Brain pericyte (primary cell): ENCODE data around the gene HOXC6.
"Not testable (repeated sequence)": the region's sequence is repeated elsewhere in the genome, so short reads cannot be mapped to it uniquely, and the experiment has no call there.

ENCODE experiments used
- DNase-seq: peaks from one replicate; pipeline ENCODE4 v3.0.0-alpha.2; 2012; ENCODE audit warnings: low read depth, low spot score

HOXC6 gene

DNA sequence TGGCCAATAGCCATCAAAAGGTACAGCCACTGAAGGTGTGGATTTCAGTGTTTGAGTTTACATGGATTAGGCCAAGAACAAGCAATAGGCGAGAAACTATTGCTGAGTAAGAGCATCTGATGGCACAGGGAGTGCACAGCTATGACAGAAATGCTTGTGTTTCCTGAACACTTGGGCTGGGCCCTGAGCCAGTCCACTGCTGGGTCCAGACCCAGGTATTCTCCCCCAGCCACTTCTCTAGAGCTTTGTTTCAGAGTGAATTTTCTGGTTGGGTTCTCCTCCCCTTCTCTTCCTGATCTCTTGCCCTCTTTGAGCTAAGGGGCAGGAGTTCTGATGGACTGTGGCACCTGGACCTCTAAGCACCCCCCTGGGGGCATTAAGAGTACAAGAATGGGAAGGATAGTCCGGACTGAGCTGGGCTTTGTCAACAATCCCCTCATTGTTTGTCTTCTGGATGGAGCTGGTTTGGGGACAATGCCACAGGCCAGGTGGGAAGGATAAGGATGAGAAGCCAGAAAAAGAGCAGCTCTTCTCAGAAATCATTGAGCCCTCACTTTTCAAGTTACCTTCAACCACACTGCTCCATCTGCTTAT, 13.0 kb downstream of the HOXC6 start:
- DNase-seq, result no peak

DNA sequence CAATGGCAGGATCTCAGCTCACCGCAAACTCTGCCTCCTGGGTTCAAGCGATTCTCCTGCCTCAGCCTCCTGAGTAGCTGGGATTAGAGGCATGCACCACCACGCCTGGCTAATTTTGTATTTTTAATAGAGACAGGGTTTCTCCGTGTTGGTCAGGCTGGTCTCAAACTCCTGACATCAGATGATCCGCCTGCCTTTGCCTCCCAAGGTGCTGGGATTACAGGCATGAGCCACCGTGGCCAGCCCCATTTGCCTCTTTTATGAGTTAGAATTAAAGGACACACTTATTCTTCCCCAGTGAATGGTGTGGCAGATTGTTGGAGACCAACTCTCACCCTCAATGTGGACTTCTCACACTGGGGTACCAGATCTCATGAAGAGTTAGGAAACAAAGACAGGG, 13.8 kb downstream of the HOXC6 start:
- DNase-seq, result not testable (repeated sequence)

DNA sequence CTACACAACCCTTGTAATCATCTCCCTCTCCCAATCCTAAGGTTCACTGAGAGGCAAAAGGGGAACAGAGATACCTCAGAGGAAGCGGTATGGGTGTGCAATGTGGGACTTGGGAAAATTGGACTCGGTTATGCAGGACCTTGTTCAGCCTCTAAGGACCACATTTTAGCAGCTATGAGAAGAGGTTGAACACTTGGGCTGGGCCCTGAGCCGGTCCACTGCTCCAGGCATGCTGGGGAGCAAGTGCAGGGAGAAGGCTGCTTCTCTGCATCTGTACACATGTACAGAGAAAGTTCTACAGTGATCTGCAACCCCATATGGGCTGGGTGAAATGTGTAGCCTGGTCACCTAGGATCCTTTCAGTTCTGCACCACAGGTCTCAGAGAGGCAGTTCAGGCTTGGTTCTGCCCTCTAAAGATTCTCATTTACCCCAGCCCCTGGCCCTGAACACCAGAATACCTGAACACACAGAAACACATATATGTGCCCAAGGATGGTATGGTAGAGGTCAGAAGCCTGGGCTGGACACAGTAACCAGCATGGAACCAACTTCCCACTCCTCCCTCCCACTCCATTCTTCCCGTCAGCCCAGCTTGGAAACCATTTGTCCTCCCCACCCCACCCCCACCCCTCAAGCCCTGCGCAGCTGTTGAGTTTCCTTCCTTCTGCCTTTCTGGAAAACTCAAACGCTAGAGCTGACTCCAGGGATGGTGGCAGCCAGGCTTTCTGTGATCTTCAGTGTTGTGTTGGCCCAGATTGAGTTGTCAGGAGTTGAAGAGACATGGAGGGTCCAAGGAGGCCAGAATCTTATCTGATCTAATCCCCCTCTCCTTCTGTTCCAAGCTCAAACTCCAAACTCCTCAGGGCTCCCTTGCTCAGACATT, 15.0 kb downstream of the HOXC6 start:
- no peak for DNase-seq

DNA sequence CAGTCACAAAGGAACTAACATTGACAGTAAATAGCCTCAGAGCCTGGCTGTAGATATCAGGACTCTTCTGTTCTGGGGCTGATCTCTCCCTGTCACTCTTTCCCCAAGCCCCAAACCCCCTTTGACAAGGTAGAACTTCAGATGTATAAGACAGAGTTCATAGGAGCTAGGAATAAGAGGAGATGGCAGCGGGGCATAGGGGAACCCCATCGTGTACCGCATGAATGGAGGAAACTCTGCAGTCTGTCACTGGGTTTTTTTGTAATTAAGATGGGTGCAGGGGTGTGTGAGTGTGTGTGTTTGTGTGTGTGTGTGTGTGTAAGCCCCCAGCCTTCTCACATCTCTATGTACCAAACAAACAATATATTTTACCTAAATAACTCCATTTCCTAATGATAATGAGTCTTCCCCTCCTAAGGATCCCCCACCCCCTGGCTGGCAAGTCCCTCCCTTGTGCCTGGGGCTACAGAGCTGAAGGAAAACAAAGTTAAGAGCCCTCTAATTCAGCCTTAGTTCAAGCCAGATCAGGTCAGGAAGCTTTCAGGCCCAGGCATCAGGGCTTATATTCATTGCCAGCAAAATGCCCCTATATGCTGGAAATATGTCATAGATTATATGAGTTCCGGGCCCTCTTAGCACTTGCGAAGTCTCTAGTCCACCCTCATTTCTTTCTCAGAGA, 16.3 kb downstream of the HOXC6 start:
- DNase-seq, result no peak

DNA sequence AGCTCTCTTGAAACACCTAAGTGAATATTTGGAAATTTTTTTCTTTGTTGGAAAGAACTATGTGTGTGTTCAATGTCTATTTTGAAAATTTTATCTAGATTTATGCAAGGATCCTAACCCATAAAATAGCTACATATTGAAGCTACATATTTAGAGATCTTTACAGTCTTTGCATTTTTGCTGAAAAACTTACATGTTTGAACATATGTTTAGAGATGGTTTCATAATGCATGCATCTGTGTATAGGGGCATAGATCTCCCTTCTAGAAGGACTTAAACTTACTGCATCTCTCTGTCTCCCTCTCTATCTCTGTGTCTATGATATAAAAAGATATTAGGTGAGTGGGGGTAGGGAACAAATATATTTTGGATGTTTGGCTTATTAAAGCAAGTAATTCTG, 17.2 kb downstream of the HOXC6 start:
- DNase-seq, result no peak

DNA sequence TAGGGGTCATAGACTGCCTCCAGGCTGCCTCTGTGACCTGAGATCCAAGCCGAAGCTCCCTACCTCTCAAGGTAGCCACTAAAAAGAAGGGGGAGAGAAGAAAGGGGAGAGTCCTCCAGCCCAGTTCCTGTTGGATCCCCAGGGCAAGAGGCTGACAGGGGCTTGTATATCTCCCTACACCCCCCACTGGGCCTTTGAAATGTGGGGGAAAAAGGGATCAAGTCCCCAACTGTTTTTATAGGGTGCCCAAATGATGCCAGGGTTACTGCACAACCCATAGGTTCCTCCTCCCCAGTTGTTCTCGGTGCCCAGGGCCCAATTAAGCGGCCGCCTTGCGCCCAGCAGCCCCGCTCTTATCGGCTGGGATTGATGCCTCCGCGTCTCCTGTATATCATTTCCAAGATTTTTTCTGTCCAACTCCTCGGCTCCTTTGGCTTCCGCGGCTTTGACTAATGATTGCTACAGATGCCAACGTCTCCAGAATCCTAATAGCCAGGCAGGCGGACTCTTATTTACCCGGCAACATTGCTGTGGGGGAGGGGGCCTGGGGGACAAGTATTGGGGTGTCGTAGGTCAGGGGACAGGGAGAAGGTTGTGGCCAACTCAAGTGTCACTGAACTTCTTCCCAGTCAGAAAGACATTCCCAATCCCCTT, 17.8 kb downstream of the HOXC6 start:
- no peak for DNase-seq

DNA sequence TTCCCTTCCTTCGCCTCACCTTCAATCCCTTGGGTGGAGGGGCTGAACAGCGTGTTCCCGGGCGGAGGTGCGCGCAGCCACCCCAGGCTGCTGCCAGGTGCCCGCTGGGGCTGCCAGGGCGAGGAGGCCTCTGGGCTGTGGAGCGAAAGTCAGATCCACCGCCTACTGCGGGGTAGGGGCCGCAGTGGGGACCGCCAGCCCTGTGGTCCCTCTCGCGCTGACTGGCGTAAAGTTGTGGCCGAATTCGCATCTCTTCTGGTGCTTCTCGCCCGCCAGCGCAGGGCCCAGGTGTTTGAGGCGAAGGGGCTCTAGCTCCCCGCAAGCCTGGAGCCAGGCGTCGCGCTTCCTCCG, 18.5 kb downstream of the HOXC6 start:
- no peak for DNase-seq

DNA sequence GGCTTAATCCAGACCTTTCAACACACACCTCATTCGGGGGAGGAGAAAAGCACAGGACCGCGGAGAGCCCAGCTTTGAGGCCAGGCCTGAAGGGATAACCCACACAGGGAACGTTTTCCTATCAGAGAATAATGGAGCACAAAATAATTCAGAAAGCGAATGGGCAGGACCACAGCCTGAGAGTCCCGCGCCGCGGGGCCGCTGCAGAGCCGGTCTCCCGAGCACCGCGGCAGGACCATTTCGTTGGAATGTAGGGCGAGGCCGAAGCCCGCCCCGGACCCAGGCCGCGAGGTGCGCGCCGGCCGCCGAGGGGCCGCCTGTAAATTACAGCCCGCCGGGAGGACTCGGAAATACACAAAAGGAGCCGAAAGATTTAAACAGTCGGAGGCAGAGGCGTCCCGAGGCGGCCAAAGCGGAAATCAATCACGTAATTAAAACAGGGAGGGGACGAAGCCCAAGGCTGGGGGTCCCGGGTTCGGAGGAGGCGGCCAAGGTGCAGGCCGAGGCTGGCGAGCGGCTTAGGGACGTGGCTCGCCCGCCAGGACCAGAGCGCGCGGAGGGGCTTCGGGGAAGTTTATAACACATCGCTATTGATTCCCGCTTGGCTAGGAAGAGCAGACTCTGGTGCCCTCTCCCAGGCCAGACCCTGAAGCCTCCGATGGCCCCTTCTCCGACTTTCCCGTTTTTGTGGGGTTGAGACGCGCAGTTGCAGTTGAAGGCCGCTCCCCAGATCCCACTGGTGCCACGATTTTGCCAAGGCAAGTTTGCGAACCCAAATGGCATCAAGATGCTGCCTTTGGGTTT, 19.1 kb downstream of the HOXC6 start:
- DNase-seq, result no peak

DNA sequence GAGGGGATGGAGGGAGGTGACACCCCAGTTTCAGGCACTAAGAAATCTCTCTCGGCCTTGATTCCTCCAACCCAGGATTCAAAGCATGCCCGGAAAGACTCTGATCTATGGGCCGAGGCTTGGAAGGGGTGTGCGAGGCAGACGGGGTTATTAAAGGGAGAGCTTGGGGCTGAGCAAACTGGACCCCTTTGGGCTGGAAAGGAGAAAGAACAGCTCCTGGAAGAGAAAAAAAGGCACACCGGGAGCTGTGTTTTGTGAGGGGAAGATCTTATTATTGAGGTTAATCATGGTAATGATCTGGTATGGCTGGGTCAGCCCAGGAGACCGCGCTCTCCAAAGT, 19.7 kb downstream of the HOXC6 start:
- no peak for DNase-seq

DNA sequence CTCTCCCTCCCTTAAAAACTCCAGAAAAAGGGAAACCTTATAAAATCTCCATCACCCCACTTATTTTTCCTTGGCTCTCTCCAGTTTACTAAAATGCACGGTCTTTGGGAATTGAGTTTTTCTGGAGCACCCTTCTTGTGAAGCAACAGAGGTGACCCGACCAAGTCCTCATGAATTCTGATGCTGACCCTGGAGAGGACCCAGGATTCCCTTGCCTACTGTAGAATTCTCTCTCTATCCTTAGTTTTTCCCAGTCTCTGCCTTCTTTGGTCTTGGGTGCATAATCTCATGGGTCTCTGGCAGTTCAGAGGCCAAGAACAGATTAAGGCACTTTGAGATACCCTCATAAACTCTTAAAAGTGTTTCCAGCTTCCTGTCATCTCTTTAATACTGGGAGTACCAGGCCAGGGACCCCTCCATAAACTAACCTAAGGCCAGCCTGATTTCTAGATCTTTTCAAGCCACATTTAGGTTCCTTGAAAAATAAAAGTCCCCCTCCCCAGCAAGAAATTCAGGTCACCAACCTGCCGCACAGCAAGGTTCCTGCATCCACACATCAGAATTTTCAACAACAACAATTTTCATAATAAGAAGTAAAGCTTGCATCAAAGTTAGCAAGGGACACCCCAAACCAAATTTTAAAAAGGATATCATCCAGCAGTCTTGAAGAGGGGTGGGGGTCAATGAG, 20.3 kb downstream of the HOXC6 start:
- no peak for DNase-seq

DNA sequence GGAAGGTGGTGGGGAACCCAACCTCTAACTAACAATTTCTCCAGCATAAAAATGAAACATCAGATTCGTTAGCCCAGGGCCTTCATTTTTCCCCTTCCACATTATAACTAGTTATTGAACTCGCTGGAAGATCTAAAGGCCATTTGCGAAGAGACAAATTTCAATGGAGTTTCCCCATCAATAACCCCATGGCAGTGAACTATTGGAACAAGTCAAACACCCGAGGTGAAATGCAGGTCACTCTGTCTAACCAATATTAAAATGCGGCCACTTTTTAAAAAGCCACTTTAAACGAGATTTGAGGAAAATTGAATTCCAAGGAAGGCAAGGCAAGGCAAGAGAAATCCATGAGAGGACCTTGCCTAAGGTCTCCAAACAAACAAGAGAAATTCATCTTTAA, 20.9 kb downstream of the HOXC6 start:
- DNase-seq, result no peak

DNA sequence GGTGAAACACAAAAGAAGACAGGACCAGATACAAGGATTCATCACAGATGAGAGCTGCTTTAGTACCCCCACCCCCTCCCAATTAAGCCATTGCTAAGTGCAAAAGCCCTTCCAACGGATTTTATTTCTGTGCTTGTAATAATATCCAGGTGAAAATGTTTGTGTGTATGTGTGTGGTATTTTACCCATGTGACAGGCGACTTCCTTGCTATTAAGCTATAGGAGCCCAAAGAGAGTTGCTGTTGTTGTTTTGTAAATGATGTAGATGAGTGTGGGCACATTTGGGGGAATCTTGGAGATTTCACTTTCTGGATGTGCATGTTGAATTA, 22.2 kb downstream of the HOXC6 start:
- DNase-seq, result no peak

DNA sequence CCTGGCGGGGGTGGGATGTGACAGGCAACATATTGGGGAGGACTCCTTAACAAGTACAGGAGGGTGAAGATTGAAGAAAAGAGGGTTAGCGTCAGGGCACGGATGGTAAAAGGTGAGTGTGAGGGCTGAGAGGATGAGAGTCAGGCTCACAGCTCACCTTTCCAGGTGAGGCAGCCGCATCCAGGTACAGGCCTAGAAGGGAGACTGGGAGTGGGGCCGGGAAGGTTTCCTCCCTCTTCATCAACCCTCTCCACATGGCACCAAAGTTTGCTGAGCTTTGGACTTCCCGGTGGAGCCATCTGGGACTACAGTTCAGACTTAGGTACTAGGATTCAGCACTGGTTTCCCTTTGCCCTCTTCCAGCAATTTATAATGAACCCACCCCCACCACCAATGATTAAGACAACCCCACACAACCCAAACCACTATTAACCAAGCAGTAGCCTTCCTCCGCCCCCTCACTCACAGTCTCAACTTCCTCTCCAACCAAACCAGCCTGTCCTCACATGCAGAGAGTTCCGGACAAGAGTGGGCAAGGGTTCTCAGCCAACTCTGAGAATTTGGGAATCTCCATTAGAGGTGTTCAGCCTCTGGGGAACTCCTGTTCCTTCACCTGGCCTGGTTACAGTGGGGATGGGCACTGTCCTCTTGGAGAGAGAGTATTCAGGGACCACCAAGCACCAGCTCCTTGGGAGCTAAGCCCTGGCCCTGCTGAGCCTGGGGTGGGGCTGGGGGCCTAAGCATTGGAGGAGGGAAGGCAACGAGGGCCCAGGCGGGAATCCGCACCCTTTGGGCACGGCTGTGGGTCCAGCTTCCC, 23.0 kb downstream of the HOXC6 start:
- no peak for DNase-seq

DNA sequence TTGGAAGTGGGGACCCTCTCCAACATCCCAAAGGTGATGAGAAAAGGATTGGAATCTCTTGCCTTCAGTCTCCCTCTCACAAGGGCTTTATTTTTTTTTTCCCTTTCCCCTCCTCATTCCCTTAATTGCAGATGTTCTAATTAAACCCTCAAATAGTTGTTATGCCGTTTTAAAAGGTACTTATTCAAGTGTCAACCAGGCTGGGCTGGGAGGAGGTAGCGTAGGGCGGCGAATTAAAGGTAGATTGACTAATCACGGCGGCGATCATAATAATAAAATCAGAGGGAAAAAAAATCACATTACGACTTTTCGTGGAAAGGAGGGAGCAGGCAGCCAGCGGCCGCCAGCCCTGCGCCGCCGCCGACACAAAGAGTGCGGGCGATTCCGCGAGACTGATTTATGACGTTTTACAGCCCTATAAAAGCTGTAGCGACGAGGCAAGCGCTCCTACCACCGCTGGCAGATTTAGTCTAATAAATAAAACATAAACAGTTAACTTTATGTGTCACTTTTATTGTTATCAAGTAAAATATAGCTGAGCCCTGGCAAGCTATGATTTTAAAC, 23.7 kb downstream of the HOXC6 start:
- no peak for DNase-seq

DNA sequence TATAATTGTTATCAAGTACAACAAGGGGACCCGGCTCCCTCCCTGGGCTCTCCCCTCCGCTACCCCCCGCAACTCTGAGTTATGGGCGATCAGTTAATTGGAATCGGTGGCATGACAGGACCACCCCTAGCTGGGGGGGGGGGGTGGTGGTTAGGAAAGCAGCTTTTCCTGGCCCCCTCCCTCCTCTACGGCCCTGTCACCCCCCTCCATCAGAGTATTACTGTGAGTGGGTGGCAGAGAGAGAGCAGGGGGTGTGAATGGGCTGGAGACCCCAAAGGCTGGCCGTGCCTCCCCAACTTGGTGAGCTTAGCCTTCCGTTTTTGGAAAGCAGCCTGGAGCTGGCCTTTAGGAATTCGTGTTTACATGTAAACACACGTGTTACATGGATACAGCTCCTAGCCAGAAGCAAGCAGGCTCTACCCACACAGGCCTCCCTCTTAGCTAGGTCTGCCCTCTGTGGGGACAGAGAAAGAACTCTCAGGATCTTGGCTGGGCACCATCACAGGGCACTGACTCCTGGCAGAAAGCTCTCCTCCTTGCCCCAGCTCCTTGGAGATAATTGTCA, 24.3 kb downstream of the HOXC6 start:
- DNase-seq, result no peak

DNA sequence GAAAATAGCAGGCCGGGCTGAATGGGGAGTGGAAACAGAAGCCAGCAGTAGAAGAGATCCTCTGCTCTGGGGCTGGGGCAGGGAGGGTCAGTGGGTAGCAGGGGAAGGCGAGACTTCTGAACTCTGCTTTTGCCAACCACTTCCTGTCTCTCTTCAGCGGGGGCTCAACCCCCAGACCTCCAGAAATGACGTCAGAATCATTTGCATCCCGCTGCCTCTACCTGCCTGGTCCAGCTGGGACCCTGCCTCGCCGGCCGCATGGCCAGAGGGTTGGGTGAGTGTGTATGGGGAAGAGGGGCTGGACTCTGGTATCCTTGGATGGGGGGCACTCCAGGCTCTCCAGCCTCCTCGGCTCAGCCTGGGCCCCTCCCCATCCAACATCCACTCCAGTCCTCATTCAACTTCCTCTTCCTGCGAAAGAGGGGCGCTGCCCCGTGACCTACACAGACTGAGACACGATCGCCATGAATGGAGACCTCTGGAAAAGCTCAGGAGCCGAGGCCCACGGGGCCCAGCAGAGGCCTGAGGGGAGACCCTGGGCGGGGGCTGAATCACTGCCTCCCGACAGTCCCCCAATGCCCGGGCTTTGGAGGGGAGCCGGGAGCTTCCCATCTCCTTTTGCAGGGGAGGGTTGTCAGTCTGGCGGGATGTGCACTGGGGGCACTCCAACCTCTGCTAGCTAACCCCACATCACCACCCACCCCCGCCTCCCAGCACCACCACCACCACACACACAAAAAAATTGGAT, 24.9 kb downstream of the HOXC6 start:
- DNase-seq, result no peak

DNA sequence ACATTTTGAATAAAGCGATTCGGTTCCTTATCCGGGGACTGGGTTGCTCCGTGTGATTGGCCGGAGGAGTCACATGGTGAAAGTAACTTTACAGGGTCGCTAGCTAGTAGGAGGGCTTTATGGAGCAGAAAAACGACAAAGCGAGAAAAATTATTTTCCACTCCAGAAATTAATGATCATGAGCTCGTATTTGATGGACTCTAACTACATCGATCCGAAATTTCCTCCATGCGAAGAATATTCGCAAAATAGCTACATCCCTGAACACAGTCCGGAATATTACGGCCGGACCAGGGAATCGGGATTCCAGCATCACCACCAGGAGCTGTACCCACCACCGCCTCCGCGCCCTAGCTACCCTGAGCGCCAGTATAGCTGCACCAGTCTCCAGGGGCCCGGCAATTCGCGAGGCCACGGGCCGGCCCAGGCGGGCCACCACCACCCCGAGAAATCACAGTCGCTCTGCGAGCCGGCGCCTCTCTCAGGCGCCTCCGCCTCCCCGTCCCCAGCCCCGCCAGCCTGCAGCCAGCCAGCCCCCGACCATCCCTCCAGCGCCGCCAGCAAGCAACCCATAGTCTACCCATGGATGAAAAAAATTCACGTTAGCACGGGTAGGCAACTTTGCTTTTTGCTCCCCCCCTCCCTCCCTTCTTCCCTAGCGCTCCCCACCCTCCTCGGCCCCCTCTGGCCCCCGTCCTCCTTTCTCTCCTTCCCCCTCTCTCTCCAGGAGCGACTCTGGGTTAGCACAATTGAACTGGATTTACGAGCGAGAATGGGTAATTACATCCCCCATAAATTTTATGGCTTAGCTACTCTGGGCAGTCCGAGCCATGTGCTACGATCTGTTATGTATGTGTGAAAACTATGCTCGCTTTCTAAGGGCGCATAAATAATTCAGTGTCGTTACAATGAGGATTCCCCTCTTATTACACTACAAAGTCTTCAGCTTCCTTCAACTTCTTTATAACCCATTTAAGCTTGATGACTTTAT, 25.8 kb downstream of the HOXC6 start, which contains the start of gene HOXC4:
TSS of gene HOXC4 (plus strand) at position 85 of the 991 bp plus-strand sequence. CDS start at position 173, 88 bp downstream.
- no peak for DNase-seq
